OCI-LY7 (cell line): ENCODE measurements around the gene CNOT1.

Experiments used
- EZH2phosphoT487 ChIP-seq: fragments of 200-600 bp; sonication (generic); IDR thresholded peaks from 2 replicates; pipeline ENCODE4 v1.6.1; 2018; ENCODE audit warnings: low read depth, borderline replicate concordance, mild to moderate bottlenecking, mixed run types, antibody characterized with exemption, low read length, moderate library complexity, mixed read lengths
- TF ChIP-seq, protein P1 (sequence below): fragments of 200-600 bp; sonication (generic); conservative IDR thresholded peaks from 2 replicates; pipeline ENCODE4 v1.5.1; 2014; ENCODE audit warnings: mild to moderate bottlenecking, antibody characterized with exemption, low read length, moderate library complexity, mixed read lengths

DNA sequence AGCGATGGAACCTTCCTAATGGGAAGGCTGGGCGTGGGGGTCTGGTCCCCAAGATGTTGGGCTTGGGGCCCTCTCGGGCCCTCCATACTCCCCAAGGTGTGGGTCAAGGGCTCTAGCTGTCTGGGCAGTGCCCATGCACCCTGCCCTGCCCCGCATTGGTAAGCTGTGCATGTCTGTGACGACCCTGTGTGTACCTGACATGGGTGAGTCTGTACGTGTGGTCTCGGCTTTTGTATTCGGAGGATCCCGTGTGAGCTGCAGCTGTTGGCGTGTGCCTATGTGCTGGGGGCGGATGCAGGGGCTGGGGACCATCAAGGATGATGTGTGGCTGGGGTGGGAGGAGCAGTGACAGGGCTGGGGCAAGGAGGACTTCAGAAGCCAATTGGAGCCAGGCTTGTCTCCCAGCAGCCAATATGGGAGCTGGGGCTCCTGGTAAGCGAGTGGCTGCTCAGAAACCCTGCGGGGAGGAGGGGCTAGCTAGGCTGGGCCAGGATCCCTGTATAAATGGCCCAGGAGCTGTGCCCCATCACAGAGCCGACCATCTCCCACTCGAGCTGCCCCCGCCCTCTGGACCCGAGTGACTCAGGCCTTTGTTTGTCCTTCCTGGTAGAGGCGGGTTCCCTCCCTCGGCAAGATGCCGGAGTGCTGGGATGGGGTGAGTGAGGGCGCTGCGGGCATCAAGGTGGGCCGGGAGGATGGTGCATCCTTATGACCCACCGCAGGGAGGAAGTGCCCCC lies 129.8 kb downstream of the CNOT1 start, which contains the start of gene NDRG4:
- TF ChIP-seq, protein P1, sequence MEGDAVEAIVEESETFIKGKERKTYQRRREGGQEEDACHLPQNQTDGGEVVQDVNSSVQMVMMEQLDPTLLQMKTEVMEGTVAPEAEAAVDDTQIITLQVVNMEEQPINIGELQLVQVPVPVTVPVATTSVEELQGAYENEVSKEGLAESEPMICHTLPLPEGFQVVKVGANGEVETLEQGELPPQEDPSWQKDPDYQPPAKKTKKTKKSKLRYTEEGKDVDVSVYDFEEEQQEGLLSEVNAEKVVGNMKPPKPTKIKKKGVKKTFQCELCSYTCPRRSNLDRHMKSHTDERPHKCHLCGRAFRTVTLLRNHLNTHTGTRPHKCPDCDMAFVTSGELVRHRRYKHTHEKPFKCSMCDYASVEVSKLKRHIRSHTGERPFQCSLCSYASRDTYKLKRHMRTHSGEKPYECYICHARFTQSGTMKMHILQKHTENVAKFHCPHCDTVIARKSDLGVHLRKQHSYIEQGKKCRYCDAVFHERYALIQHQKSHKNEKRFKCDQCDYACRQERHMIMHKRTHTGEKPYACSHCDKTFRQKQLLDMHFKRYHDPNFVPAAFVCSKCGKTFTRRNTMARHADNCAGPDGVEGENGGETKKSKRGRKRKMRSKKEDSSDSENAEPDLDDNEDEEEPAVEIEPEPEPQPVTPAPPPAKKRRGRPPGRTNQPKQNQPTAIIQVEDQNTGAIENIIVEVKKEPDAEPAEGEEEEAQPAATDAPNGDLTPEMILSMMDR = no peak
- TF ChIP-seq EZH2phosphoT487 = no peak
